A172 (cell line): Measurements from ENCODE around the gene TRUB1. TPM values are rescaled to one million over a fixed set of nuclear protein-coding genes. Genes with fewer than 3 reads are reported as not detected.

Source experiments
- total RNA-seq: library from RNA; depleted of rRNA; stranded (reverse); fragments of >200 nt; shearing (Covaris generic); gene quantifications from 2 replicates; pipeline ENCODE4 v1.2.3, GENCODE V29; 2014; rRNA removed

The TRUB1 gene
- total RNA-seq, 1 experiment from 2014 or later = 63.4 TPM

Other genes with a start within 250 kb of the TRUB1 start
- 20.7 and 23.9 TPM in 2 replicates for gene FHIP2A, start 116.4 kb upstream of the TRUB1 start, total RNA-seq
- gene ATRNL1, start 155.2 kb downstream of the TRUB1 start, total RNA-seq = 11.4 and 15.2 TPM in 2 replicates